HL-60 (cell line): Measurements from ENCODE around the gene CLRN1.

ENCODE experiments used
- DNase-seq, 2 experiments: peaks; one replicate each; pipeline ENCODE4 v3.0.0-alpha.2; 2010 to 2020; ENCODE audit warnings: low read depth in 1 of 2, low spot score in 1 of 2
- H3K27ac ChIP-seq: fragments of 250-450 bp; sonication (Bioruptor Pico); replicated peaks from 2 replicates; pipeline ENCODE4 v1.5.1; 2020; ENCODE audit warnings: mild to moderate bottlenecking, moderate library complexity
- H3K27me3 ChIP-seq: fragments of 250-450 bp; sonication (Bioruptor Pico); 2 replicates; pipeline ENCODE4 v1.5.1; 2021; ENCODE audit warnings: mild to moderate bottlenecking, moderate library complexity; ENCODE audit not compliant: insufficient read depth, poor library complexity, severe bottlenecking
- H3K4me3 ChIP-seq: replicated peaks from 2 replicates; pipeline ENCODE4 v1.5.1; 2011; ENCODE audit warnings: mild to moderate bottlenecking, control low read depth, low read length; ENCODE audit not compliant: insufficient read depth
- POLR2AphosphoS5 ChIP-seq: IDR thresholded peaks from 2 replicates; pipeline ENCODE4 v1.6.1; 2012; ENCODE audit warnings: low read depth

Gene CLRN1

GRCh38 chr3:150876611-150877265, 95.8 kb downstream of the CLRN1 start:
- Histone ChIP-seq H3K4me3 (no peak overlapping the region), H3K27ac (no peak overlapping the region), H3K27me3 (no peaks in the 10 kb centered on the region)
- no peak for TF ChIP-seq POLR2AphosphoS5
- DNase-seq: no peak
